ENCODE data around the gene STX10.

Gene STX10

GRCh38 chr19:13100031-13100588 is 50.1 kb downstream of the STX10 start:
- peak in 1 of 2 donors; percentile 59 for DNase-seq (ENCODE audit: low read depth in 2 of 2)

- DNase-seq (ENCODE audit: low read depth in 2 of 2), result peak; percentile 45 to 60
These were observed 50.8 kb downstream of the STX10 start for GRCh38 chr19:13099073-13099999.

DNA sequence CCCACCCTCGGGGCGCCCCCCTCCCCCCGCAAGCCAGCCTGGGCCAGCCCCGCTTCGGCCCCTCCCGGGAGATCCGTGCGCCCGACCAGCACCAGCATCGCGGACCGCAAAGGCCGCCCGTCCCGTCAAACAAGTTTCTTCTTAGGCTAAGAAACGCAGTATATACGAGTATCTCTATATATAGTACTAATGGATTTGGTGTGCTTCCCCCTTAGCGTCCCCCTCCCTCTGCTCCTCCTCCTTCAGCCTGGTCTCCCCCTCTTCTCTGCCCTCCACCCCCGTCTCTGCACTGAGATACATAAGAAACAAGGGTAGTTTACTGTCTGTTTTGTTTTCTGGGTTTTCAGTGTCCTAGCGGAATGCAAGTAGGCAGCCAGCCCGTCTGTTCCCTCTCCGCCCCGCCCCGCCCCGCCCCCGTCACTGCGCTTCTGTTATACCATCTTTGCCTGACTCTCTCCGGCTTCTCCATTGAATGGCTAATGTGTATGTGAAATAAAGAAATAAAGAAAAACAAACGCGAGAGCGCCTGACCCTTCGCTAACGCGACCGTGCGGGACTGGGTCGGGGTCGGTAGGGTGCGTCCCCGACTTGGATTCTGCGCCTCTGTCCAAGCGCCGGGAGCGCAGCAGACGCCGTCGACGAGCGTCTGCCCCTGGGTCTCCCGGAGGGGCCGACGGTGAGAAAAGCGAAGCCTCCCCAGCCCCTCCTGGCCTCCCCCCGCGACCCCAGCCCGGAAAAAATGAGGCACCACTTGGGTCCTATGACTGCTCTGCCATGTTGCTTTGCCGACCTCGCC is 51.7 kb downstream of the STX10 start:
- no peak for DNase-seq (ENCODE audit: low read depth in 2 of 2)

GRCh38 chr19:13097463-13098258 is 52.5 kb downstream of the STX10 start:
- DNase-seq (ENCODE audit: low read depth in 2 of 2), result no peak

GRCh38 chr19:13097033-13097462 is 53.1 kb downstream of the STX10 start:
- no peak for DNase-seq (ENCODE audit: low read depth in 2 of 2)

DNA sequence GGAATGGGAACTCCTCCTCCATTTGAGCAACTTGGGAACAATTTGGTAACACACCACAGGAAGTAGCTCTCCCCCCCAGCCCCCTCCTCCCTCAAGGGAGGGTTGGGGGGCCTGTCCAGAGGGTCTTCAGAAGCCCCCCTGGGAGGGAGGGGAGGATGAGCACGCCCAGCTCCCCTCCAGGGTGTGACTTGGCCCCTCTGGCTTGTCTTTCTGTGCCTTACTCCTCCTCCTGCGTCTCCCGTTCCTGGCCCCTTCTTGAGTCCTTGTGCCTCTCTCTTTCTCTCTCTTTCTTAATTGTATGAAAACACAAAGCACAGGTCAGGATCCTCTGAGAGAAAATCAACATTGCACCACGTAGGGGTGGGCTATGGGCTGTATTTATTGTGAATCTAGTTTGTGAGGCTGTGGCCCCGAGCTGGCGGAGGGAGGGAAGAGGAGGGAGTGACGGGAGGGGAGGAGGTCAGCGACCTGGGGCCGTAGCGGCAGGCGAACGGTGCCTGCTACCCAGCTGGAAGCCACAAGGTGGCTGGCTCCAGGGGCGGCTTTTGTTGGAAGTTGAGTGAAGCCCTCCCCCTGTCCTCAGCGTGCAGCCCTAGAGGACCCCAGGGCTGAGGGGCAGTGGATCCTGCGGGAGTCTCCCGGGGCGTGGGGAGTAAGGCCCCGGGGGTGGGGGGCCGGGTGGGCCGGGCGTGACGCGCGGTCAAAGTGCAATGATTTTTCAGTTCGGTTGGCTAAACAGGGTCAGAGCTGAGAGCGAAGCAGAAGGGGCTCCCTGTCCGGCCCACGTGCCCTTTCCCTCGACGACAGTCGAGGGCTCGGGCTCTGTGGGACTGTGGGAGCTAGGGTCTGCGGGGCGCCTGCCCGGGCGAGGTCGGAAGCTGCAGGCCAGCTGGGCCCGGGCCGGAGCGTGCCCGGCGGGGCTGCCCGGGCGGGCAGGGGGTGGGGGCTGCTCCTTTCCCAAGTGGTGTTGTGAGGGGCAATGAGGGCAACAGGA is 53.9 kb downstream of the STX10 start:
- DNase-seq (ENCODE audit: low read depth in 2 of 2), result no peak

DNA sequence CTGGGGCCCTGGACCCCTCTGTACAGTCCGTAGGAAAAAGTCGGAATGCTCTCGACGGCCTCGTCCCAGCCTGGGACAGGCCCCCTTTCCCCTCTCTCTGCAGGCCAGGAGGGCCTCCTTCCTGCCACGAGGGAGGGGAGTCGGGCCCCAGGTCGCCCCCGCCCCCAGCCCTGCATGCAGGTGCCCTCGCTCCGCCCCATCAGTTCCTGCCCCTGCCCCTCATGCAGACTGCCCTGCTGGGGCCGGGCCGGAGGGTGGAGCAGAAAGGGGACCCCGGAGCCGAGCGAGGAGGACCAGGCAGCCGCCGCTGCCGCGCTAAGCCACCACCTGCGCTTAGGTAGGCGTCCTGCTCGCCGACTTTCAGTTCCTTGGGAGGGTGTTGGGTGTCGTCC is 54.8 kb downstream of the STX10 start:
- no peak for DNase-seq (ENCODE audit: low read depth in 2 of 2)

- DNase-seq (ENCODE audit: low read depth in 2 of 2), result no peak
These were observed 55.3 kb downstream of the STX10 start for GRCh38 chr19:13094771-13095392.

GRCh38 chr19:13094106-13094504 is 56.1 kb downstream of the STX10 start:
- no peak for DNase-seq (ENCODE audit: low read depth in 2 of 2)

All from activated CD4-positive, alpha-beta T cell treated with anti-CD3 and anti-CD28 coated beads for 24 hours (primary cell).